ENCODE data around the gene C19orf44.
"Not testable (repeated sequence)": the region's sequence is repeated elsewhere in the genome, so short reads cannot be mapped to it uniquely, and the experiment has no call there.

Gene C19orf44

DNA sequence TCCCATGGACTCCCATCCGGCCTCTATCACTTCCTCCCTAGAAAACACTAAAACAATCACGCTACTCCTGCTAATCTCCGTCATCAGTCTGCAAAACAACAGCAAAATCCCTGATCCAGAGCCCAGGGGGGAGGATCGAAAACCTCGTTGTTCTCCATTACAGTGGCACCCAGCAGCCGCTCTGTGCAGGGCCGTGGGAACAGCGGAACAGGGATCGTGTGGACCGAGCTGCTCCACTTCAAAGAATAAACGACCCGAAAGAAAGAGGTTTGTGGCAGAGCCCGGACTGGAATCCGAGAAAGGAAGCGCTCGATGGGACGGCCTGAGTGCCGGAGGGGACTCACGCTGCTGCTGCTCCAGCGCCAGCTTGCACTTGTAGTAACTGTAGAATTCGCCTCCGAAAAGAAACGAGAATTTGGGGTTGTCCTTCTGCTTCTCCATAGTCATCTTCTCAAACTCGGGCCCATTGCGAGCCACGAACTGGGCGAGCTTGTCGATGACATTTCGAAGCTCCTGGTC lies 45.4 kb downstream of the C19orf44 start:
- no peak for FAIRE-seq

DNA sequence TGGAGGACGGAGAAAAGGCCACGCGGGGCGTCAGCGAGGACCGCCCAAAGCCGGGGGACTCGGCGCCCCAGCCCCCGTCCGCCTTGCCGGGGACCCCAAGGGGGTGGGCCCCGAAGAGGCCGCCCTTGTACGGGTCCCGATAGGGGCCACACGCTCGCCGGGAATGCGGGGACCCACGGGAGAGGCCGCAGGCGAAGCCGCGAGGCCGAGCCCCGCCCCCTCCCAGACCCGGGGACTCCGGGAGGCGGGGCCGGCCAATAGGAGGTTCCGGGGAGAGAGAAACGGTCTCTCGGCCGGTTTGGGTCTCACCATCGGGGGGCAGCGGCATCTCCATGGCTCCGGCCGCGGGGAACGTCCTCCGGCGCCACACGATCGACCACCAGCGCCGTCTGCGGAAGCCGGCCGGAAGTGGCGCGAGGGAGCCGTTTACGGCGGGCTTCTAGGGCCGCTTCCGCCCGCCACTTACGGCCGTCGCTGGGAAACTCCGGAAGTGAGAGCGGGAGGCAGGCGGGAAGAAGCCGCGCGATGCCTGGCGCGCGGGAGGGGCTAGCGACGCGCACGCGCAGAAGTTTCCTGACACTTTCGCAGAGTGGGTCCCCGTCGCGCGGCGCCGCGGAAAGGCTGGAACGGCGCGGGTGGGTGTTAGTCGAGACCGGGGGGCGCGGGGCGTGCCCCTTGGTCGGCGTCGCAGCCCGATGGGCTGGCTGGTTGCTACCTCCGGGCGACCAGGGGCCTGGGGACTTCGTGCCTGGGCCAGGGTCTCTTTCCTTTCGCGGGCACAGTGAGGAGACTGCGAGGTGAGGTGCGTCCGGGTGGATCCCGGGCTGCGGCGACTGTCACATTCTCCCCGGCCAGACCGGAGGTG lies 46.1 kb downstream of the C19orf44 start, which contains the start of gene CHERP:
CHERP (minus strand) TSS at position 393 of the 865 bp plus-strand sequence; CDS start at position 334, 59 bp downstream.
- FAIRE-seq, result peak; percentile 77

DNA sequence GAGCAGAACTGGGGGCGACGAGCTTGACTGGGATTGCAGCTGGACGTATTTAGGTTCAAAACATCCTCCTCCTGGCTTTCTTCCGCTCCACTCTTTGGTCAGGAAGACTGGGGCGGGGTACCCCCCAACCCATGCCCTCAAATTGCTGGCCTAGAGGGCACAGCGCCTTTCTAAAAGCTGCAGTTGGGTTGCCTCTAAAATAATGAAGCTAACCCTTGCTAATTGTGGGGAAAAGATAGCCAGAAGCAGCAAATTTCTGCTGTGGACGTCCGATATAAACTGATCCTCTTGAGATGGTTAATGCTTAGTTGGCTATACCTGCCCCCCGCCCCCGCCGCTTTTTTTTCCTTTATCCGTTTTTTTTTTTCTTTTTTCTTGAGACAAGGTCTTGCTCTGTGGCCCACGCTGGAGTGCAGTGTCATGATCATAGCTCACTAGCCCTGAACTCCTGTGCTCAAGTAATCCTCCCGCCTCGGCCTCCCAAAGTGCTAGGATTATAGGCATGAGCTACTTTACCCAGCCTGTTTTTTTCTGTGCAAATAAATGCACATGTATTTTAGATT lies 46.8 kb downstream of the C19orf44 start:
- no peak for FAIRE-seq

DNA sequence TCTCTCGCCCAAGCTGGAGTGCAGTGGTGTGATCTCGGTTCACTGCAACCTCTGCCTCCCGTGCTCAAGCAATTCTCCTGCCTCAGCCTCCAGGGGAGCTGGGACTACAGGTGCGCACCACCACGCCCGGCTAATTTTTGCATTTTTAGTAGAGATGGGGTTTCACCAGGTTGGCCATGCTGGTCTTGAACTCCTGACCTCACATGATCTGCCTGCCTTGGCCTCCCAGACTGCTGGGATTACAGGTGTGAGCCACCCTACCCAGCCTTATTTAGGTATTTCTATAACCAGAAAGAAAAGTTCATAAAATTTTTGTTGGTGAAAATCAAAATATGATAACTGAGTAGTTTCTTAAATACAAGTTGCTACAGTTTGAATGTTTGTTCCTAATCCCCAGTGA lies 47.5 kb downstream of the C19orf44 start:
- not testable (repeated sequence) for FAIRE-seq

DNA sequence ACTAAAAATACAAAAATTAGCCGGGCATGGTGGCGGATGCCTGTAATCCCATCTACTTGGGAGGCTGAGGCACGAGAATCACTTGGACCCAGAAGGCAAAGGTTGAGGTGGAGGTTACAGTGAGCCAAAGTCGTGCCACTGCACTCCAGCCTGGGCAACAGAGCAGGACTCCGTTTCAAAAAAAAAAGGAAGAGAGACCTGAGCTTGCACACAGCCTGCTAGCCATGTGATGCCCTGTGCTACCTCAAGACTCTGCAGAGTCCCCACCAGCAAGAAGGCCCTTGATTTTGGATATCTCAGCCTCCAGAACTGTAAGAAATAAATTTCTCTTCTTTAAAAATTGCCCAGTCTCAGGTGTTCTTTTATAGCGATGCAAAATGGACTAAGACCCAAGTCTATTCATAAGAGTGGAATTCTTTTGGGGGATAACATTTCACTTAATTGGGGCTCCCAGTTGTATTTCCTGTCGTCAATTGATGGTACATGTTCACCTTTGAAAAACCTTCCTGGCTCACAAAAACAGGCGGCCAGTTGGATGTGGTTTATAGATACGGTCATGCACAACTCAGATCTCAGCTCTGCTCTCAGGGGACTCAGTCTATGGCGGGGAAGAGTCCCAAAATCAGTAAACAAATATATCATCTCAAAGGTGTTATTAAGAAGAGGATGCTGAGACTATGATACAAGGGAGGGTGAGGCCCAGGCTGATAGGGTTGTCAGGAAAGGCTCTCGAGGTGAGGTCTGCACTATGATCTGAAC lies 48.5 kb downstream of the C19orf44 start:
- FAIRE-seq, result no peak

DNA sequence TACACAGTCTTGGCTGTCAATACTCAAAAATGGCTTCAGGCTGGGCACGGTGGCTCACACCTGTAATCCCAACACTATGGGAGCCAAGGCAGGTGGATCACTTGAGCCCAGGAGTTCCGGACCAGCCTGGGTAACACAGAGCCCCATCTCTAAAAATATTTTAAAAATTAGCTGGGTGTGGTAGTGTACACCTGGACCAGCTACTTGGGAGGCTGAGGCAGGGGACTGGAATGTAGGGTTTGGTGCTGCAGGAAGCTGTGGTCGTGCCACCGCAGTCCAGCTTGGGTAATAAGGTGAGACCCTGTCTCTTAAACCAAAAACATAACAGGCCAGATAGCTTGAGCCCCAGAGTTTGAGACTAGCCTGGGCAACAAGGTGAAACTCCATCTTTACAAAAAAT lies 52.8 kb downstream of the C19orf44 start:
- FAIRE-seq, result no peak

DNA sequence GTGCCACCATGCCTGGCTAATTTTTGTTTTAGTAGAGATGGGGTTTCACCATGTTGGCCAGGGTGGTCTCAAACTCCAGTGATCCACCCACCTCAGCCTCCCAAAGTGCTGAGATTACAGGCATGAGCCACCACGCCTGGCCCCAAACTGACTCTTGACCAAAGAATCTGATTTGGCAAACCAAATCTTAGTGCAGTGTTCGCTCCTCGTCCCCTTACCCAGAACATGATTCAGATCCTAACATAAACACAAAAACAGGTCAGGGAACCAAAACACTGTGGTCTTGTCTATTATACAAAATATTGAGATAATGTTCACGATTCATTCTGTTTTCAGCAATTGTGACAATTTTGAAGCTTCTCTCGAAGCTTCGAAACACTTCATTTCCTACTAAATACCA lies 55.7 kb downstream of the C19orf44 start:
- not testable (repeated sequence) for FAIRE-seq

DNA sequence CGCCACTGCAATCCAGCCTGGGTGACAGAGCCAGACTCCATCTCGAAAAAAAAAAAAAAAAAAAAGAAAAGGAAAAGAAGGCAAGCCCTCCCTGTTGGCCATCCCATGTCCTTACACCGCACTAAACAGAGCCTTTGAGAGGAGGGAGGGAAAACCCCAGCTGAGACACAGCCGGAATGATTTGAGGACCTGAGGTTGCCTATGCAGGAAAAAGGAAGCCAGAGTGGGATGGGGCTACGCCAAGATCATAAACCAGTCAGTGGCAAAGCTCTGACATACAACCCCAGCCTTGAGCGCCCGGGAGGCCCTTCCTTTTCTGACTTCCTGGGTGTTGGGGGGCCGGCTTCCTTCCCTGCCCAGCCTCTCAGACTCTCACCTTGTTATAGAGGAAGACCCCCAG lies 58.6 kb downstream of the C19orf44 start:
- FAIRE-seq, result no peak

DNA sequence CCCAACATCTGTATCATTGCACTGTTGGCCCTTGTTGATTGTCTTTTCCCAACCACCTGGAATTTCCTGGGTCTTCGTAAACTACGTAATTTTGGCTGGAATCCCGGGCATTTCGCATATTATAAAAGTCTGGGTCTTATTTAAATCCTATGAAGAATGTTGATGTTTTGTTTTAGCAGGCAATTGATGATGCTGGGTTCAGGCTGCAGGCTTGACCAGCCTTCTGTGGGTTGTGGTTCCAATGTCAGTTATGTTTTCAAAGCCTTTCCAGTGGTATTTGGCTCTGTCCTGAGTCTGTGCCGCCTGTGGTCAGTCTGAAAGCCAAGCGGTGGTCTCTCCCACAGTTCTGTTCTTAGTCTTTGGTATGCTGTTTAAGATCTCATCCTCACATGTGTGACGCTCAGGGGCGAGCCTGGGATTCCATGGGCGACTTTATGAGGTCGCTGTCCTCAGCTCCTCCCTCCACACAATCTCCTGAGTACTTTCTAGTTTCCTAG lies 63.6 kb downstream of the C19orf44 start:
- FAIRE-seq, result no peak

DNA sequence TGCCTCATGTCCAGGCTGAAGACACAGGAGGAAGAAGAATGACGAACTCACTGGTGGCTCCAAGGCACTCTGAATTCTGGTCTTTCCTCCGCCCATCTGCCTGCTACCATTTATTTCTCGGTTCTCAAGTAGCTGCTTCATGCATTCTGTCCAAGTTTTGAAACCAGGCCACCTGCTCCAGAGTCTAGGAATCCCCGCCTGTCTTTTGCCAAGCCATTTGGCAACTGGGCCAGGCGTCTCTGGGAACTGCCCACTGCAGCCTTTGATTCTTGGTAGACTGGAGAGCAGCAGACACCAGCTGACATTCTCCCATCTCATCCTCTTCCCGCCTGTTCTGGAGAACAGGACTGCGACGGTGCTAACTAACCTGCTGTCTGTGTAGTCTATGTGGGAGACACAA lies 65.2 kb downstream of the C19orf44 start:
- FAIRE-seq, result no peak

DNA sequence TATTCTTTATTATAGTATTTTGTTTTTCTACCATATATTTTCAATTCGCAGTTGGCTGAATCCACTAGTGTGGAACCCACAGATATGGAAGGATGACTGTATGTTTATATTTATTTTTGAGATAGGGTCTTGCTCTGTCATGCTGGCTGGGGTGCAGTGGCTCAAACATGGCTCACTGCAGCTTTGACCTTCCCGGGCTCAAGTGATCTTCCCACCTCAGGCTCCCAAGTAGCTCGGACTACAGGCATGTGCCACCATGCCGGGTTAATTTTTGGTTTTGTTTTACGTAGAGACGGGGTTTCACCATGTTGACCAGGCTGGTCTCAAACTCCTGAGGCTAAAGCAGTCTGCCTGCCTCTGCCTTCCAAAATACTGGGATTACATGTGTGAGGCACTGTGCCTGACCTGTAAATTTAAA lies 66.4 kb downstream of the C19orf44 start:
- no peak for FAIRE-seq

DNA sequence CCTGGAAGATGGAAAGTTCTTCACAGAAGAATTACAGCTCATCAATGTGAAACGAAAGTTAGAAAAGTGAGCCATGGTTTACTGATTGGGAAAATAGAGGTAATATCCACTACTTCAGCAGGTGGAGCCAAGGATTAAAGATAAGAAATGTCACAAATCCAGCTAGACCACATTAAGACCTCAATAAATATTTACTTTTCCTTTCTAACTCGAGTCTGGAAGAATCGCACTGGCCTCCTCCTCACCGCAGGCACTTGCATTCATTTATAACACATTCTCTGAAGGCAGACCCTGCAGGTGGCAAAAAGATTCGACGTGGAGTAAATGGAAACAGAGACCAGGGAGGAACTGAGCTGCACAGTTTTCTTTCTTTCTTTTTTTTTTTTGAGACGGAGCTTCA lies 68.6 kb downstream of the C19orf44 start:
- FAIRE-seq, result no peak

DNA sequence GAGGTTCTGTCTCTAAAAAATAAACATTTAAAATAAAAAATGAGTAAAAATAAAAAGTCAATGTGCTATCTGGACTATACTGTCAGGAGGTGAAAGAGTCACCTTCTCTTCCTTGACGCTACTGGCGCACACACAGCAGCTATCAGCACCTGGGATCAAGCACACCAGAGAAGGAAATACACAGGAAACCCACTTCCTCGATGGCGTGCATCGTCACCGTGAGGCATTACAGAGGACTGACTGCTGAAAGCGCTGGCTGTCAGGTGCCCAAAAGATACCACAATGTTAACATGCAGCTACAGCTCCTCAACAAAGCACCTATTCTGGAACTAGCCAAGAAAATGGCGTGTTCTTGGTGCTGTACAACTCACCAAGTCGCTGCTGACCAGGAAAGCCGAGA lies 70.0 kb downstream of the C19orf44 start:
- FAIRE-seq, result no peak

DNA sequence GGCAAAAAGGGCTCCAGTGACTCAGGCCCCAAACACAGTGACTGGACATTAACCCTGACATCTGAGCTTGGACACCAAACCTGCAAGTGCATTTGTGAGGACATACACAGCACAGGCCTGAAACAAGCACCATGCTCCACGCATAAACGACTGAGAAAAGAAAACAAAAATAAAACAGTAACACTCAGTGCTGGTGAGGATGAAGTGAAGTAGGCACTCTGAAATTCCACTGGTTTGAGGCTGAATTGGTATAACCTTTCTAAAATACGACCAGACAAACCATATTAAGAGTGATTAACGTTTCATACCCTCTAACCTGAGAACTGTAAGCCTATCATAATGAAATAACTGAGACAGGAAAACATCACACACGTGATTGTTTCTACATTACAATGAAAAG lies 70.5 kb downstream of the C19orf44 start:
- no peak for FAIRE-seq

DNA sequence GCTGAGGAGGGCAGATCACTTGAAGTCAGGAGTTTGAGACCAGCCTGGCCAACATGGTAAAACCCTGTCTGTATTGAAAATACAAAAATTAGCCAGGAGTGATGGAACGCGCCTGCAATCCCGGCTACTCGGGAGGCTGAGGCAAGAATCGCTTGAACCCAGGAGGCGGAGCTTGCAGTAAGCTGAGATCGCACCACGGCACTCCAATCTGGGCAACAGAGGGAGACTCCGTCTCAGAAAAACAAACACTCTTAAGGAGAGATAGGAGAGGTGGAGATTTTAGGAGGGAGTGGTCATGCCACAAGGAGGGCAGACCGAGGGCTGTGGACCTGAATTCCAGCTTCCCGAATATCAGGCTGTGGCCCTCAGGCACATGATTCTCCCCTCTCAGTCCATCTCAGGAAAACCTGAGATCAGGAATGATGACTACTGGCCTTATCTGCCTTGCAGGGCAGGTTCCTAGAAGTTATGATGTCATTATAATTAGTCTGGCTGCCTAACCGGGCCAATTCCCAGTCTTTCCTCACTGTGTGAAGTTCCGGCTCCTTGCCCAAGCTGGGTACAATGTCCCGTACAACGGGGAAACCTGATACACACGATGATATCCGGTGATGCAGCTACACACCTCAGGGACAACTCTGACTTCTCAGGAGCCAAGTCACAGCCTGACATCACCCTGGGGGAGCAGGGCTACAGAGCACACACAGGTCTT lies 73.6 kb downstream of the C19orf44 start:
- FAIRE-seq, result no peak

Data from G401.6 (cell line).